ENCODE measurements around the gene OR51A2. TPM values are rescaled to one million over a fixed set of nuclear protein-coding genes. Genes with fewer than 3 reads are reported as not detected.

OR51A2 gene
- total RNA-seq, 1 experiment from 2014 or later: not detected

DNA sequence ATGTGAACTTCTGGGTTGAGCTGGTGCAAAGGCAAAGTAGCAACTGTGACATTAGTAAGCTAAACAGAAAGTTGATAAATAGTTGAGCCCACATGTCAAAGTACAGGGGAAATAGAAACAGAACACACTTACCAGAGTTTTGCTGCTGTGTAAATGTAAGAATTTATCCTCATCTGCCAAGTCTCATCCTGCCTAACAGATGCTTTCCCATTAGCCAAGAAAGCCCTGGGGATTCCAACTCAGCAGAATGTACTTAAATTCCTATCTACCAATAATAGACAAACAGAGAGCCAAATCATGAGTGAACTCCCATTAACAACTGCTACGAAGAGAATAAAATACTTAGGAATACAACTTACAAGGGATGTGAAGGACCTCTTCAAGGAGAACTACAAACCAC, 7.3 kb upstream of the OR51A2 start:
- no peak for DNase-seq
- H3K4me2 ChIP-seq (ENCODE audit: low read depth, low read length, poor library complexity, severe bottlenecking): no peak overlapping the region
- H3K36me3 ChIP-seq (ENCODE audit: insufficient read depth, low read length): no peaks in the 10 kb centered on the region
- no peaks in the 10 kb centered on the region for H3K79me2 ChIP-seq (ENCODE audit: low read length)
- no peaks in the 10 kb centered on the region for H3K9me3 ChIP-seq (ENCODE audit: low read length)
- H3K4me3 ChIP-seq (ENCODE audit: low read length): no peak overlapping the region
- no peak overlapping the region for H3K27ac ChIP-seq (ENCODE audit: low read length)
- no peak overlapping the region for H2AFZ ChIP-seq (ENCODE audit: low read length)
- H3K9ac ChIP-seq (ENCODE audit: low read length): no peak overlapping the region
- no peaks in the 10 kb centered on the region for H4K20me1 ChIP-seq (ENCODE audit: insufficient read depth, low read depth, low read length)
- no peaks in the 10 kb centered on the region for H3K27me3 ChIP-seq (ENCODE audit: low read length)
- H3K9me2 ChIP-seq (replicated peaks; ENCODE audit: insufficient read depth, low read length): no peaks in the 10 kb centered on the region
- H3K4me1 ChIP-seq (ENCODE audit: low read length): no peaks in the 10 kb centered on the region

DNA sequence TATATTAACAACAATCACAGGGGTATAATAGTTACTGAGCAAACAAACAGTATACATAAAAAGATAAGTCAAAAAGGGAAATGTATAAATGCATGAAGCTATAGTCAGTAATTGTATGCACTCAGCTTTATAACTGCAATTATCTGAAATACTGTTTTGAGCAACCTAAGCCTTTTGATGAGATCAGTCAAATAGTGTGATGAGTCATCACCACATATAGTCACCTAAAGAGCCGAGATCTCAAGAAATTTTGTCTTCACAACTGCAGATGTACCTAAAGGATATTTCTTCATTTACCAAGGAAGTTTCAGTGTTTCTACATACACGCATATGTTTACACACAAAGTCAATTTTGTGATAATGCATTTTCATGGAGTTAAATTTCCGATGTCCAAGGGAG, 5.4 kb upstream of the OR51A2 start:
- no peaks in the 10 kb centered on the region for H3K9me3 ChIP-seq (ENCODE audit: low read length)
- no peak overlapping the region for H2AFZ ChIP-seq (ENCODE audit: low read length)
- no peak overlapping the region for H3K27ac ChIP-seq (ENCODE audit: low read length)
- no peak overlapping the region for H3K4me2 ChIP-seq (ENCODE audit: low read depth, low read length, poor library complexity, severe bottlenecking)
- no peak overlapping the region for H3K9ac ChIP-seq (ENCODE audit: low read length)
- no peaks in the 10 kb centered on the region for H3K27me3 ChIP-seq (ENCODE audit: low read length)
- no peaks in the 10 kb centered on the region for H3K79me2 ChIP-seq (ENCODE audit: low read length)
- no peak overlapping the region for H3K4me3 ChIP-seq (ENCODE audit: low read length)
- H3K36me3 ChIP-seq (ENCODE audit: insufficient read depth, low read length): no peaks in the 10 kb centered on the region
- no peak for DNase-seq
- no peaks in the 10 kb centered on the region for H3K9me2 ChIP-seq (replicated peaks; ENCODE audit: insufficient read depth, low read length)
- no peaks in the 10 kb centered on the region for H3K4me1 ChIP-seq (ENCODE audit: low read length)
- no peaks in the 10 kb centered on the region for H4K20me1 ChIP-seq (ENCODE audit: insufficient read depth, low read depth, low read length)

DNA sequence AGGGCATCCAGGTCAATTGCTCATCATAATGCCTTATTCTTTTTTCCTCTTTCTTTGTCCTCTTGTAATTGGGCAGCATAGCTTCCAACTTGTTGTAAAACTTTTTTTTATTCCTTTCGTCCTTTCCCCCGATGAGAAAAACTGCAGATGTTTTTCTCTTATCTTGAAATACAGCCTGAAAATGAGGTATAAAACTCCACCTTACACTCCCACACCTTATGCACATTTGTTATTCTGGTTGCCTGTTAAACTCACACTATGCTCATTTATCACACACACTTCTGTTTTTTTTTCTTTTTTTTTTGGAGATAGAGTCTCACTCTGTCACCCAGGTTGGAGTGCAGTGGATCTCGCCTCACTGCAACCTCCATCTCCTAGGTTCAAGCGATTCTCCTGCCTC, 1.9 kb upstream of the OR51A2 start:
- H4K20me1 ChIP-seq (ENCODE audit: insufficient read depth, low read depth, low read length): no peaks in the 10 kb centered on the region
- no peaks in the 10 kb centered on the region for H3K79me2 ChIP-seq (ENCODE audit: low read length)
- no peak overlapping the region for H3K9ac ChIP-seq (ENCODE audit: low read length)
- no peaks in the 10 kb centered on the region for H3K9me2 ChIP-seq (replicated peaks; ENCODE audit: insufficient read depth, low read length)
- H2AFZ ChIP-seq (ENCODE audit: low read length): no peak overlapping the region
- H3K4me3 ChIP-seq (ENCODE audit: low read length): no peak overlapping the region
- H3K27me3 ChIP-seq (ENCODE audit: low read length): no peaks in the 10 kb centered on the region
- H3K9me3 ChIP-seq (ENCODE audit: low read length): no peaks in the 10 kb centered on the region
- H3K36me3 ChIP-seq (ENCODE audit: insufficient read depth, low read length): no peaks in the 10 kb centered on the region
- no peaks in the 10 kb centered on the region for H3K4me1 ChIP-seq (ENCODE audit: low read length)
- H3K27ac ChIP-seq (ENCODE audit: low read length): no peak overlapping the region
- no peak overlapping the region for H3K4me2 ChIP-seq (ENCODE audit: low read depth, low read length, poor library complexity, severe bottlenecking)
- DNase-seq: no peak

DNA sequence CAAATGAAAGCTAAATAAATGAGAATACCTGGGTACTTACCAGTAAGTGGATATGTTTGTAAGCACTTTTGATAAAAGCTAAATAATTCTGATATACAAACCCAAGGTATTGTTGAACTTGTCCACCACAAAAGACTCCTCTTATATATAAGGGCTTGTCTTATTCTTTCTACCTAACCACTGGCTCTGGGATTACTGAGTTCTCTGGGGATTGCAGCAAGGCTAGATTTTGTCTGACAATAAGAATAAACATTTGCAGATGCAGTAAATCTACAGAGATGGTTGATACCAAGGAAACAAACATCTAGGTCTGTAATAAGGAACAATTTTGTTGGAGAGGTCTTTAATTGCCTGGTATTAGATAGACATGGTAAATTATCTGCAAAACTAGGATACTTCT, 8.0 kb downstream of the OR51A2 start, which contains the start of gene OR51A4:
OR51A4 (minus strand) TSS at position 101 of the 400 bp plus-strand sequence. CDS start 505 bp downstream, outside the sequence.
- H2AFZ ChIP-seq (ENCODE audit: low read length): no peak within 1 kb of the TSS
- H3K36me3 ChIP-seq (ENCODE audit: insufficient read depth, low read length): no peaks in the 10 kb centered on the region
- no peaks in the 10 kb centered on the region for H3K27me3 ChIP-seq (ENCODE audit: low read length)
- H3K9me3 ChIP-seq (ENCODE audit: low read length): no peaks in the 10 kb centered on the region
- no peaks in the 10 kb centered on the region for H3K9me2 ChIP-seq (replicated peaks; ENCODE audit: insufficient read depth, low read length)
- no peaks in the 10 kb centered on the region for H3K79me2 ChIP-seq (ENCODE audit: low read length)
- no peaks in the 10 kb centered on the region for H4K20me1 ChIP-seq (ENCODE audit: insufficient read depth, low read depth, low read length)
- no peak within 1 kb of the TSS for H3K4me2 ChIP-seq (ENCODE audit: low read depth, low read length, poor library complexity, severe bottlenecking)
- H3K4me3 ChIP-seq (ENCODE audit: low read length): no peak within 1 kb of the TSS
- no peak within 1 kb of the TSS for H3K27ac ChIP-seq (ENCODE audit: low read length)
- no peak for DNase-seq
- H3K9ac ChIP-seq (ENCODE audit: low read length): no peak within 1 kb of the TSS
- no peaks in the 10 kb centered on the region for H3K4me1 ChIP-seq (ENCODE audit: low read length)

DNA sequence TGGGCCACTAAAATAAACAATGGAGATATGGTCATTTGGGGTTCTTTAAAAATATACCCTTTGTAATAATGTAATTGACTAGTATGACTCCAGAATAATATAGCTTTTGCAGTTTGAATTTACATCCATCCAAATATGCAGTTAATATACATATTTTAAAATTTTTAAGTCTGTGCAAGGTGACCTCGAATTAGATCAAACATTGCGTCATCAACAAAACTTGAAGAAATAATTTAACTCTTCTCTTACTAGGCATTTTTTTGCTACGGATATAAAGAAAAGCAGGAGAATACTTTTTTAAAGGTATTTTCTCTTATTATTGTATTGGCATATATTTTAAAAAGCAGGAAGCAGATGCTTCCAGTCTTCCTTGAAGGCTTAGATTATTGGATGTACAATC, 18.8 kb downstream of the OR51A2 start:
- no peaks in the 10 kb centered on the region for H3K9me2 ChIP-seq (replicated peaks; ENCODE audit: insufficient read depth, low read length)
- no peak overlapping the region for H3K27ac ChIP-seq (ENCODE audit: low read length)
- H3K9me3 ChIP-seq (ENCODE audit: low read length): no peaks in the 10 kb centered on the region
- no peak overlapping the region for H3K4me2 ChIP-seq (ENCODE audit: low read depth, low read length, poor library complexity, severe bottlenecking)
- H2AFZ ChIP-seq (ENCODE audit: low read length): no peak overlapping the region
- H3K4me1 ChIP-seq (ENCODE audit: low read length): no peaks in the 10 kb centered on the region
- no peaks in the 10 kb centered on the region for H3K79me2 ChIP-seq (ENCODE audit: low read length)
- H4K20me1 ChIP-seq (ENCODE audit: insufficient read depth, low read depth, low read length): no peaks in the 10 kb centered on the region
- no peak overlapping the region for H3K9ac ChIP-seq (ENCODE audit: low read length)
- no peak for DNase-seq
- H3K36me3 ChIP-seq (ENCODE audit: insufficient read depth, low read length): no peaks in the 10 kb centered on the region
- no peaks in the 10 kb centered on the region for H3K27me3 ChIP-seq (ENCODE audit: low read length)
- no peak overlapping the region for H3K4me3 ChIP-seq (ENCODE audit: low read length)

GRCh38 chr11:4932751-4933150, 22.8 kb downstream of the OR51A2 start:
- no peak for DNase-seq
- Histone ChIP-seq H4K20me1 (ENCODE audit: insufficient read depth, low read depth, low read length) (no peaks in the 10 kb centered on the region), H3K79me2 (ENCODE audit: low read length) (no peaks in the 10 kb centered on the region), H3K36me3 (ENCODE audit: insufficient read depth, low read length) (no peaks in the 10 kb centered on the region), H3K4me2 (ENCODE audit: low read depth, low read length, poor library complexity, severe bottlenecking) (no peak overlapping the region), H2AFZ (ENCODE audit: low read length) (no peak overlapping the region), H3K4me1 (ENCODE audit: low read length) (no peaks in the 10 kb centered on the region), H3K27ac (ENCODE audit: low read length) (no peak overlapping the region), H3K9me3 (ENCODE audit: low read length) (no peaks in the 10 kb centered on the region), H3K4me3 (ENCODE audit: low read length) (no peak overlapping the region), H3K27me3 (ENCODE audit: low read length) (no peaks in the 10 kb centered on the region), H3K9me2 (replicated peaks; ENCODE audit: insufficient read depth, low read length) (no peaks in the 10 kb centered on the region), H3K9ac (ENCODE audit: low read length) (no peak overlapping the region)

- Histone ChIP-seq H3K79me2 (ENCODE audit: low read length) (no peaks in the 10 kb centered on the region), H3K4me3 (ENCODE audit: low read length) (no peak overlapping the region), H4K20me1 (ENCODE audit: insufficient read depth, low read depth, low read length) (no peaks in the 10 kb centered on the region)
These were observed 28.9 kb downstream of the OR51A2 start for GRCh38 chr11:4926608-4927007.

GRCh38 chr11:4924239-4924638, 31.3 kb downstream of the OR51A2 start, which contains the start of gene OR51G1:
Gene OR51G1 (minus strand): TSS chr11:4924339. CDS start chr11:4924339, 0 bp downstream.
- H3K4me2 ChIP-seq (ENCODE audit: low read depth, low read length, poor library complexity, severe bottlenecking): no peak within 1 kb of the TSS
- H3K9me2 ChIP-seq (replicated peaks; ENCODE audit: insufficient read depth, low read length): no peaks in the 10 kb centered on the region; the same call in 1 of the 2 replicates
- no peaks in the 10 kb centered on the region for H3K9me3 ChIP-seq (ENCODE audit: low read length)
- H3K4me1 ChIP-seq (ENCODE audit: low read length): no peaks in the 10 kb centered on the region
- no peaks in the 10 kb centered on the region for H4K20me1 ChIP-seq (ENCODE audit: insufficient read depth, low read depth, low read length)
- H3K79me2 ChIP-seq (ENCODE audit: low read length): no peaks in the 10 kb centered on the region
- no peak for DNase-seq
- no peak within 1 kb of the TSS for H2AFZ ChIP-seq (ENCODE audit: low read length)
- H3K9ac ChIP-seq (ENCODE audit: low read length): no peak within 1 kb of the TSS
- H3K27me3 ChIP-seq (ENCODE audit: low read length): no peaks in the 10 kb centered on the region
- no peak within 1 kb of the TSS for H3K4me3 ChIP-seq (ENCODE audit: low read length)
- H3K27ac ChIP-seq (ENCODE audit: low read length): no peak within 1 kb of the TSS
- no peaks in the 10 kb centered on the region for H3K36me3 ChIP-seq (ENCODE audit: insufficient read depth, low read length)

More at GRCh38 chr11:4926608-4927007, 28.9 kb downstream of the OR51A2 start:
- no peak for DNase-seq
- no peak overlapping the region for H2AFZ ChIP-seq (ENCODE audit: low read length)
- no peaks in the 10 kb centered on the region for H3K27me3 ChIP-seq (ENCODE audit: low read length)
- no peaks in the 10 kb centered on the region for H3K9me3 ChIP-seq (ENCODE audit: low read length)
- H3K36me3 ChIP-seq (ENCODE audit: insufficient read depth, low read length): no peaks in the 10 kb centered on the region
- no peak overlapping the region for H3K9ac ChIP-seq (ENCODE audit: low read length)
- H3K4me2 ChIP-seq (ENCODE audit: low read depth, low read length, poor library complexity, severe bottlenecking): no peak overlapping the region
- H3K4me1 ChIP-seq (ENCODE audit: low read length): no peaks in the 10 kb centered on the region
- H3K27ac ChIP-seq (ENCODE audit: low read length): no peak overlapping the region
- no peaks in the 10 kb centered on the region for H3K9me2 ChIP-seq (replicated peaks; ENCODE audit: insufficient read depth, low read length)

DNA sequence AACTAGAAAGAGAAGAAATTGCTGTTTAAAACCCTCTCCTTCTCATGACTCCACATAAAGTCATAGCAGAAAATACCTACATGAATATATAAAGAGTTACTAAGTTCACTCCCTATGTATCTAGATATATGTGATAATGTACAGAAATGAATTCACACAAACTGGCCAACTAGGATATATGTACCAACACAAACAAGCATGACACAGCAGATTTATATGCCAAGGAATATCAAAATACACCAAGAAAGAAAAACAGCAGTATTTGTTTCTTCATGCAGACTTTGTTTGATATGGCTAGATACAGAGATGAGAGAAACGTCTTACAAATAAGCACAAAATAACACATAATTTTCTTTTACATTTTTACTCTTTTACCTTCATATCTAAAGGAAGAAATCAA, 33.2 kb downstream of the OR51A2 start:
- no peak overlapping the region for H3K9ac ChIP-seq (ENCODE audit: low read length)
- no peaks in the 10 kb centered on the region for H4K20me1 ChIP-seq (ENCODE audit: insufficient read depth, low read depth, low read length)
- no peaks in the 10 kb centered on the region for H3K36me3 ChIP-seq (ENCODE audit: insufficient read depth, low read length)
- no peak overlapping the region for H3K4me2 ChIP-seq (ENCODE audit: low read depth, low read length, poor library complexity, severe bottlenecking)
- H3K4me3 ChIP-seq (ENCODE audit: low read length): no peak overlapping the region
- H3K27me3 ChIP-seq (ENCODE audit: low read length): no peaks in the 10 kb centered on the region
- H3K9me2 ChIP-seq (replicated peaks; ENCODE audit: insufficient read depth, low read length): no peaks in the 10 kb centered on the region; the same call in 1 of the 2 replicates
- no peak overlapping the region for H2AFZ ChIP-seq (ENCODE audit: low read length)
- H3K4me1 ChIP-seq (ENCODE audit: low read length): no peaks in the 10 kb centered on the region
- DNase-seq: no peak
- H3K9me3 ChIP-seq (ENCODE audit: low read length): no peaks in the 10 kb centered on the region
- H3K79me2 ChIP-seq (ENCODE audit: low read length): no peaks in the 10 kb centered on the region
- no peak overlapping the region for H3K27ac ChIP-seq (ENCODE audit: low read length)

All from Karpas-422 (cell line).